HepG2 (cell line): ENCODE data around the gene POTED.
"Not testable (repeated sequence)": the region's sequence is repeated elsewhere in the genome, so short reads cannot be mapped to it uniquely, and the experiment has no call there.

ENCODE experiments used
- CAMTA2 ChIP-seq: sonication (generic); formaldehyde crosslinking; IDR thresholded peaks from 2 replicates; pipeline ENCODE4 v1.4.0; 2020; ENCODE audit warnings: mild to moderate bottlenecking, missing genetic modification reagents, borderline replicate concordance
- CBFB ChIP-seq: sonication (generic); formaldehyde crosslinking; IDR thresholded peaks from 2 replicates; pipeline ENCODE4 v1.4.0; 2020; ENCODE audit warnings: missing genetic modification reagents
- HNRNPK ChIP-seq: fragments of 200-400 bp; formaldehyde crosslinking; IDR thresholded peaks from 2 replicates; pipeline ENCODE4 v1.6.1; 2018; ENCODE audit warnings: low read length, low read depth, moderate library complexity, mild to moderate bottlenecking; ENCODE audit not compliant: poor library complexity, severe bottlenecking
- POLR2AphosphoS5 ChIP-seq: IDR thresholded peaks from 2 replicates; pipeline ENCODE4 v1.6.1; 2012; ENCODE audit warnings: low read depth, low read length
- SUZ12 ChIP-seq: fragments of 150-350 bp; IDR thresholded peaks from 2 replicates; pipeline ENCODE4 v1.6.1; 2014; ENCODE audit warnings: low read depth, low read length
- TF ChIP-seq, protein P1 (sequence below): sonication (generic); formaldehyde crosslinking; IDR thresholded peaks from 2 replicates; pipeline ENCODE4 v1.5.0; 2020; ENCODE audit warnings: mild to moderate bottlenecking, missing genetic modification reagents, moderate library complexity
- TF ChIP-seq, protein P2 (sequence below): sonication (generic); formaldehyde crosslinking; IDR thresholded peaks from 2 replicates; pipeline ENCODE4 v1.8.0; 2022; ENCODE audit warnings: mild to moderate bottlenecking, missing genetic modification reagents
- TF ChIP-seq, protein P3 (sequence below), 2 experiments: sonication (generic) in 1 of 2; formaldehyde crosslinking in 1 of 2; IDR thresholded peaks; 2 replicates each; pipeline versions ENCODE4 v1.4.0 to v1.6.1; 2018 to 2020; ENCODE audit warnings: missing genetic modification reagents in 2 of 2, borderline replicate concordance in 1 of 2, low read depth in 1 of 2, mild to moderate bottlenecking in 1 of 2, missing biosample characterization in 1 of 2

DNA sequence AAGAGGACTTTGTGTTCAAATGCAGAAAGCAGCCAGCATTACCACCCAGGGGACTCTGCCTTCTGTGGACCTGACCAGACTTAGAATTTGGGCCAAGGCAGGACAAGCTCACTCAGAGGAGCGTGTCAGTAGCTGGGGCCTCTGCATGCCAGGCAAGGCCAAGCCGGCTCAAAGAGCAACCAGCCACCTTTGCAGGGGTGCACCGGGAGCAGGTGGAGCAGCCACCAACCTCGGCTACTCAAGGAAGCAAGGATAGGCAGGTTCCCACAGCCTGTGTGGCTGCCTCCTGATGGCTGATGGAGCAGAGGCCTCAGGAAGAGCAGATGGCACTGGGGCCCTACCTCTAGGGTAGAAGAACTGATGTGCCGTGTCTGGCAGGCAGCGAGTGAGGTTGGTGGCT is 42.2 kb downstream of the POTED start:
- not testable (repeated sequence) for TF ChIP-seq CAMTA2 (CRISPR knock-in tag); SUZ12; CBFB; HNRNPK; POLR2AphosphoS5
- TF ChIP-seq, protein P1, sequence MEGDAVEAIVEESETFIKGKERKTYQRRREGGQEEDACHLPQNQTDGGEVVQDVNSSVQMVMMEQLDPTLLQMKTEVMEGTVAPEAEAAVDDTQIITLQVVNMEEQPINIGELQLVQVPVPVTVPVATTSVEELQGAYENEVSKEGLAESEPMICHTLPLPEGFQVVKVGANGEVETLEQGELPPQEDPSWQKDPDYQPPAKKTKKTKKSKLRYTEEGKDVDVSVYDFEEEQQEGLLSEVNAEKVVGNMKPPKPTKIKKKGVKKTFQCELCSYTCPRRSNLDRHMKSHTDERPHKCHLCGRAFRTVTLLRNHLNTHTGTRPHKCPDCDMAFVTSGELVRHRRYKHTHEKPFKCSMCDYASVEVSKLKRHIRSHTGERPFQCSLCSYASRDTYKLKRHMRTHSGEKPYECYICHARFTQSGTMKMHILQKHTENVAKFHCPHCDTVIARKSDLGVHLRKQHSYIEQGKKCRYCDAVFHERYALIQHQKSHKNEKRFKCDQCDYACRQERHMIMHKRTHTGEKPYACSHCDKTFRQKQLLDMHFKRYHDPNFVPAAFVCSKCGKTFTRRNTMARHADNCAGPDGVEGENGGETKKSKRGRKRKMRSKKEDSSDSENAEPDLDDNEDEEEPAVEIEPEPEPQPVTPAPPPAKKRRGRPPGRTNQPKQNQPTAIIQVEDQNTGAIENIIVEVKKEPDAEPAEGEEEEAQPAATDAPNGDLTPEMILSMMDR, result not testable (repeated sequence)
- TF ChIP-seq, protein P2, sequence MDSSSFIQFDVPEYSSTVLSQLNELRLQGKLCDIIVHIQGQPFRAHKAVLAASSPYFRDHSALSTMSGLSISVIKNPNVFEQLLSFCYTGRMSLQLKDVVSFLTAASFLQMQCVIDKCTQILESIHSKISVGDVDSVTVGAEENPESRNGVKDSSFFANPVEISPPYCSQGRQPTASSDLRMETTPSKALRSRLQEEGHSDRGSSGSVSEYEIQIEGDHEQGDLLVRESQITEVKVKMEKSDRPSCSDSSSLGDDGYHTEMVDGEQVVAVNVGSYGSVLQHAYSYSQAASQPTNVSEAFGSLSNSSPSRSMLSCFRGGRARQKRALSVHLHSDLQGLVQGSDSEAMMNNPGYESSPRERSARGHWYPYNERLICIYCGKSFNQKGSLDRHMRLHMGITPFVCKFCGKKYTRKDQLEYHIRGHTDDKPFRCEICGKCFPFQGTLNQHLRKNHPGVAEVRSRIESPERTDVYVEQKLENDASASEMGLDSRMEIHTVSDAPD (CRISPR knock-in tag), result not testable (repeated sequence)
- TF ChIP-seq, protein P3, sequence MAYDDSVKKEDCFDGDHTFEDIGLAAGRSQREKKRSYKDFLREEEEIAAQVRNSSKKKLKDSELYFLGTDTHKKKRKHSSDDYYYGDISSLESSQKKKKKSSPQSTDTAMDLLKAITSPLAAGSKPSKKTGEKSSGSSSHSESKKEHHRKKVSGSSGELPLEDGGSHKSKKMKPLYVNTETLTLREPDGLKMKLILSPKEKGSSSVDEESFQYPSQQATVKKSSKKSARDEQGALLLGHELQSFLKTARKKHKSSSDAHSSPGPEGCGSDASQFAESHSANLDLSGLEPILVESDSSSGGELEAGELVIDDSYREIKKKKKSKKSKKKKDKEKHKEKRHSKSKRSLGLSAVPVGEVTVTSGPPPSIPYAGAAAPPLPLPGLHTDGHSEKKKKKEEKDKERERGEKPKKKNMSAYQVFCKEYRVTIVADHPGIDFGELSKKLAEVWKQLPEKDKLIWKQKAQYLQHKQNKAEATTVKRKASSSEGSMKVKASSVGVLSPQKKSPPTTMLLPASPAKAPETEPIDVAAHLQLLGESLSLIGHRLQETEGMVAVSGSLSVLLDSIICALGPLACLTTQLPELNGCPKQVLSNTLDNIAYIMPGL (CRISPR knock-in tag; IDR thresholded peaks at IDR 0.05; ENCODE audit: borderline replicate concordance in 1 of 2, low read depth in 1 of 2), result not testable (repeated sequence)
